Neuronal stem cell (in vitro differentiated cells): Measurements from ENCODE around the gene PRICKLE1.

Experiments used
- DNase-seq: peaks from one replicate; pipeline ENCODE4 v3.0.0-alpha.2; 2013; ENCODE audit warnings: low spot score
- H2AFZ ChIP-seq: one replicate; pipeline ENCODE4 v1.6.1; 2013; ENCODE audit warnings: mild to moderate bottlenecking, low read length, inconsistent platforms
- H2AK5ac ChIP-seq: 2 replicates; pipeline ENCODE4 v1.6.1; 2013; ENCODE audit warnings: low read depth, mild to moderate bottlenecking, inconsistent platforms, low read length, moderate library complexity, mixed read lengths
- H2BK120ac ChIP-seq: 2 replicates; pipeline ENCODE4 v1.6.1; 2013; ENCODE audit warnings: low read depth, mild to moderate bottlenecking, inconsistent platforms, low read length, moderate library complexity, mixed read lengths
- H2BK12ac ChIP-seq: one replicate; pipeline ENCODE4 v1.6.1; 2013; ENCODE audit warnings: low read length, inconsistent platforms
- H2BK15ac ChIP-seq: 2 replicates; pipeline ENCODE4 v1.6.1; 2013; ENCODE audit warnings: mild to moderate bottlenecking, low read length, inconsistent platforms, mixed read lengths
- H2BK5ac ChIP-seq: one replicate; pipeline ENCODE4 v1.6.1; 2013; ENCODE audit warnings: inconsistent platforms, mild to moderate bottlenecking, low read length, moderate library complexity
- H3K14ac ChIP-seq: one replicate; pipeline ENCODE4 v1.6.1; 2013; ENCODE audit warnings: low read length, inconsistent platforms
- H3K18ac ChIP-seq: 2 replicates; pipeline ENCODE4 v1.6.1; 2013; ENCODE audit warnings: low read length, inconsistent platforms
- H3K23ac ChIP-seq: 2 replicates; pipeline ENCODE4 v1.6.1; 2013; ENCODE audit warnings: low read depth, mild to moderate bottlenecking, mixed read lengths, low read length, inconsistent platforms; ENCODE audit not compliant: poor library complexity
- H3K27ac ChIP-seq: replicated peaks from 3 replicates; pipeline ENCODE4 v1.5.1; 2013; ENCODE audit warnings: low read length, inconsistent platforms
- H3K27me3 ChIP-seq, 3 experiments: 2 replicates each; pipeline ENCODE4 v1.6.1; 2013; ENCODE audit warnings: low read length in 3 of 3, mild to moderate bottlenecking in 2 of 3, inconsistent platforms in 1 of 3, low read depth in 1 of 3, mixed read lengths in 1 of 3, moderate library complexity in 1 of 3; ENCODE audit not compliant: control insufficient read depth in 3 of 3, insufficient read depth in 3 of 3
- H3K36me3 ChIP-seq, 2 donors: replicated peaks in 1 of 2; 2 replicates each; pipeline ENCODE4 v1.6.1; 2013; ENCODE audit warnings: low read length in 2 of 2; ENCODE audit not compliant: control insufficient read depth in 2 of 2, insufficient read depth in 2 of 2
- H3K4ac ChIP-seq: 2 replicates; pipeline ENCODE4 v1.6.1; 2013; ENCODE audit warnings: inconsistent platforms, mild to moderate bottlenecking, low read length, moderate library complexity
- H3K4me1 ChIP-seq, 2 donors: 1 replicate in 1 of 2; 2 replicates in 1 of 2; pipeline ENCODE4 v1.6.1; 2013; ENCODE audit warnings: low read length in 2 of 2, low read depth in 1 of 2; ENCODE audit not compliant: control insufficient read depth in 2 of 2, insufficient read depth in 1 of 2
- H3K4me2 ChIP-seq: one replicate; pipeline ENCODE4 v1.6.1; 2013; ENCODE audit warnings: mild to moderate bottlenecking, low read length, inconsistent platforms; ENCODE audit not compliant: insufficient read depth, poor library complexity, severe bottlenecking
- H3K4me3 ChIP-seq, 2 donors: 2 replicates each; pipeline ENCODE4 v1.5.1; 2013; ENCODE audit warnings: low read length in 2 of 2, mild to moderate bottlenecking in 2 of 2, inconsistent platforms in 1 of 2, moderate library complexity in 1 of 2
- H3K79me1 ChIP-seq: one replicate; pipeline ENCODE4 v1.6.1; 2013; ENCODE audit warnings: low read depth, mild to moderate bottlenecking, inconsistent platforms, low read length, moderate library complexity
- H3K9ac ChIP-seq: one replicate; pipeline ENCODE4 v1.6.1; 2013; ENCODE audit warnings: mild to moderate bottlenecking, low read depth, low read length, inconsistent platforms; ENCODE audit not compliant: poor library complexity
- H3K9me3 ChIP-seq, 2 donors: replicated peaks in 1 of 2; 2 replicates each; pipeline versions ENCODE3 to v1.6.1; 2013; ENCODE audit warnings: low read length in 2 of 2, mild to moderate bottlenecking in 2 of 2, inconsistent platforms in 1 of 2, low read depth in 1 of 2, mixed read lengths in 1 of 2, moderate library complexity in 1 of 2; ENCODE audit not compliant: control insufficient read depth in 2 of 2, insufficient read depth in 1 of 2
- H4K8ac ChIP-seq: one replicate; pipeline ENCODE4 v1.6.1; 2013; ENCODE audit warnings: low read depth, mild to moderate bottlenecking, inconsistent platforms, low read length, moderate library complexity
- H4K91ac ChIP-seq: one replicate; pipeline ENCODE4 v1.6.1; 2013; ENCODE audit warnings: low read length, low read depth, mild to moderate bottlenecking, inconsistent platforms; ENCODE audit not compliant: poor library complexity
- WGBS, 2 donors: extraction: QIAGEN DNeasy Blood & Tissue Kit; methylation state at CpG; one replicate each; pipeline ENCODE4 v1.1.7; 2013; ENCODE audit warnings: missing lambda C conversion rate in 2 of 2, mixed read lengths in 1 of 2; ENCODE audit not compliant: insufficient read length in 2 of 2, insufficient replicate concordance in 1 of 2; ENCODE audit errors: extremely low coverage in 2 of 2; 5-methylcytosine and 5-hydroxymethylcytosine counted together

Gene PRICKLE1

DNA sequence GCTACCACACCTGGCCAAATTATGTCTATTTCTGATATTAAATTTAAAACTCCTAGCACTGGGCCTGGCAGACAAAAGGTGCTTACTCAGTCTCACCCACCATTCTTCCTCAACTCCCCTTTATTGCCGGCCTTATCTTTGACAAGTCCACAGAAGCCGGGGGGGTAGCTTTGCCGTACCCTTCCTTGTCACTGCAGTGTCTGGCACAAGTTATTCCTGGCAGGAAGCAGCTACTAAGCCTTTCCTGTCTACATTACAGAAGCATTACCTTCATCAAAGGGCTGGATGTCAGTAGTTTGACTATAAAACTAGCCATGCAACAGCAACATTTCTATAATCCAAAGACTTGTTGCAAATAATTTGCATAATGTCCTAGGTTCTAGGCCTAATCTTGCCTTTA, 127.1 kb downstream of the PRICKLE1 start:
- no peak overlapping the region for H2BK12ac ChIP-seq
- H3K14ac ChIP-seq = no peak overlapping the region
- peaks cover 6 to 73% of the 10 kb centered on the region in 2 donors for H3K36me3 ChIP-seq
- no peaks in the 10 kb centered on the region for H3K9me3 ChIP-seq
- H3K23ac ChIP-seq = no peak overlapping the region
- no peak overlapping the region for H3K4me3 ChIP-seq
- no peak overlapping the region for H2BK15ac ChIP-seq
- H4K8ac ChIP-seq = no peak overlapping the region
- no peak overlapping the region for H3K4ac ChIP-seq
- H3K27ac ChIP-seq = no peak overlapping the region
- no peak overlapping the region for H2AFZ ChIP-seq
- DNase-seq = no peak
- no CpG with 5 or more reads among the region's 3 CpGs for WGBS, 2 donors
- H2BK5ac ChIP-seq = no peak overlapping the region
- H3K9ac ChIP-seq = no peak overlapping the region
- H2BK120ac ChIP-seq = no peak overlapping the region
- no peak overlapping the region for H2AK5ac ChIP-seq
- no peak overlapping the region for H3K18ac ChIP-seq
- H3K4me2 ChIP-seq = no peak overlapping the region
- H3K27me3 ChIP-seq = no peaks in the 10 kb centered on the region
- H3K79me1 ChIP-seq = peaks cover 1% of the 10 kb centered on the region
- no peaks in the 10 kb centered on the region for H3K4me1 ChIP-seq
- no peak overlapping the region for H4K91ac ChIP-seq

DNA sequence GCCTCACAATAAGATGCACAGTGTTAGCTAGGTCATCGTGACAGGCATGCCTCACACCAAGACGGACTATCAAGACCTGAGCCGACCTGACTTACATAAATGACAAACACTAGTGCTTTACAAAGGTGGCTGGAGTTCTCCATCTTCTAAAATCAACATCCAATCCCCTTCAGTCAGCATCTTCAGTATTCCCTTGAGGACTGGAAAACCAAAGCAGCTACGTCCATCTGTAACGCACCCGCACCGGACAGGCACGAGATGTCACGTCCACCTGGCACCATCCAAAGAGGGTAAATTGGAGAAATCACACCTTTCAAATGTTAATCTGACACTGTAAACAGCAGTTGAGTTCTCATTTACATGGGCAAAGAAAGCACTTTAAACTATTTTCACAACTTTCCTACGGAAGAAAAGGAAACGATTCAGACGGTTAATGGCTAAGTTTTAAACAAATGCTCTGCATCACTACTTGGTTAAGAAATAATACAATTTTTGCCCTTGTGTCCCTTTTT, 130.2 kb downstream of the PRICKLE1 start:
- no peaks in the 10 kb centered on the region for H3K9me3 ChIP-seq
- no peak overlapping the region for H3K4me3 ChIP-seq
- H3K4me2 ChIP-seq = no peak overlapping the region
- no peak overlapping the region for H3K4ac ChIP-seq
- H2BK12ac ChIP-seq = no peak overlapping the region
- no peak overlapping the region for H2AK5ac ChIP-seq
- H2AFZ ChIP-seq = no peak overlapping the region
- no CpG with 5 or more reads among the region's 12 CpGs for WGBS, 2 donors
- no peak overlapping the region for H3K9ac ChIP-seq
- no peak overlapping the region for H3K23ac ChIP-seq
- H2BK15ac ChIP-seq = no peak overlapping the region
- H3K79me1 ChIP-seq = no peaks in the 10 kb centered on the region
- H3K4me1 ChIP-seq = no peaks in the 10 kb centered on the region
- no peak for DNase-seq
- H2BK5ac ChIP-seq = no peak overlapping the region
- H2BK120ac ChIP-seq = no peak overlapping the region
- no peak overlapping the region for H3K18ac ChIP-seq
- no peak overlapping the region for H4K91ac ChIP-seq
- no peak overlapping the region for H4K8ac ChIP-seq
- H3K14ac ChIP-seq = no peak overlapping the region
- H3K36me3 ChIP-seq = peaks cover 2 to 54% of the 10 kb centered on the region in 2 donors
- no peaks in the 10 kb centered on the region for H3K27me3 ChIP-seq
- no peak overlapping the region for H3K27ac ChIP-seq

DNA sequence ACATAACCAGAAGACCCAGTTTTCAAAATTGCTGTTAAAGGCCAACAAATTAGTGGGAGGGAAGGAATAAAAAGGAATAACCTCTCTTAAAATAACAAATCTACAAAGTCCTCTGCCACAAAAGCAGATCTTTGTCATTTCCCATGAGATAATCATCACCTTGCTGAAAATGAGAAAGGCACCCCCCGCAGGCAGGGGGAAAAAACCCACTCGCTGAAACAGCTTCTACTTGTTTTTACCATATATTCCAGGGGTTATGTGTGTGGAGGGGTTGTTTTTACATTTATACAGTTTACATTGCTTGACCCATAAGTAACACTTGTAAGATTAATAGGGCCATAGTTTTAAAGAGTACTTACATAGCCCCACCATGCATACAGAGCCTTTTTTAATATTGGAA, 131.0 kb downstream of the PRICKLE1 start:
- H3K4ac ChIP-seq = no peak overlapping the region
- no peak overlapping the region for H3K9ac ChIP-seq
- H2BK5ac ChIP-seq = no peak overlapping the region
- no peak for DNase-seq
- WGBS, 2 donors = no CpG with 5 or more reads among the region's 2 CpGs
- no peak overlapping the region for H2BK12ac ChIP-seq
- no peak overlapping the region for H2AFZ ChIP-seq
- H2BK120ac ChIP-seq = no peak overlapping the region
- no peaks in the 10 kb centered on the region for H3K4me1 ChIP-seq
- no peak overlapping the region for H3K4me3 ChIP-seq
- no peak overlapping the region for H3K27ac ChIP-seq
- H3K14ac ChIP-seq = no peak overlapping the region
- H3K18ac ChIP-seq = no peak overlapping the region
- no peaks in the 10 kb centered on the region for H3K9me3 ChIP-seq
- H3K36me3 ChIP-seq = peaks cover 0 to 47% of the 10 kb centered on the region in 2 donors
- no peaks in the 10 kb centered on the region for H3K27me3 ChIP-seq
- H3K4me2 ChIP-seq = no peak overlapping the region
- no peak overlapping the region for H3K23ac ChIP-seq
- no peak overlapping the region for H4K91ac ChIP-seq
- H2BK15ac ChIP-seq = no peak overlapping the region
- H2AK5ac ChIP-seq = no peak overlapping the region
- no peak overlapping the region for H4K8ac ChIP-seq
- H3K79me1 ChIP-seq = no peaks in the 10 kb centered on the region

DNA sequence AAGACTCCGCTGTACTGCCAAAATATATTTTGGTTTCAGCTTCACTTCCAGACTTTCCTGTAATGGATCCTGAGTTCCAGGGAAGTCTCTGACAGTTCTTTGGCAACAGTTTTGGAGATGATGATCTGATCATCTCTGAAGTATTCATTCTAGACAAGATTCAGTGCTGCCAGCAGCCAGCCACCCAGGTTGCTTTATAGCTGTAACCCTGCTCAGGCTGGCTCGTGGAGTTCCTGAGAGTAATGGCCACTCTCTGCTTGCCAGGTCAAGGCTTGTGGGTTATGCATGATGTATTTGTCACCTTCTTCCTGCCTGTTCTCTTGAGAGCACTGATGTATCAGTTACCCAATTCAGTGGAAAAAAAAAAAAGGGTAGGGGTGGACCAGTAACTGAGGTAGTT, 139.3 kb downstream of the PRICKLE1 start:
- H3K4ac ChIP-seq = no peak overlapping the region
- H3K36me3 ChIP-seq = peaks cover 4 to 43% of the 10 kb centered on the region in 2 donors
- no peak for DNase-seq
- H4K91ac ChIP-seq = no peak overlapping the region
- no peak overlapping the region for H3K14ac ChIP-seq
- no peak overlapping the region for H2BK12ac ChIP-seq
- H3K23ac ChIP-seq = no peak overlapping the region
- H2AFZ ChIP-seq = no peak overlapping the region
- H3K4me3 ChIP-seq = no peak overlapping the region
- peaks cover 2 to 4% of the 10 kb centered on the region in 2 donors for H3K4me1 ChIP-seq
- H4K8ac ChIP-seq = no peak overlapping the region
- H2AK5ac ChIP-seq = no peak overlapping the region
- H3K4me2 ChIP-seq = no peak overlapping the region
- no peak overlapping the region for H2BK5ac ChIP-seq
- H3K18ac ChIP-seq = no peak overlapping the region
- H2BK120ac ChIP-seq = no peak overlapping the region
- no peak overlapping the region for H2BK15ac ChIP-seq
- H3K27ac ChIP-seq = no peak overlapping the region
- peaks cover 0 to 3% of the 10 kb centered on the region in 2 donors for H3K9me3 ChIP-seq
- no CpG with 5 or more reads among the region's 2 CpGs for WGBS, 2 donors
- no peaks in the 10 kb centered on the region for H3K79me1 ChIP-seq
- no peaks in the 10 kb centered on the region for H3K27me3 ChIP-seq
- H3K9ac ChIP-seq = no peak overlapping the region
